ENCODE data around the gene POU4F2.

DNA sequence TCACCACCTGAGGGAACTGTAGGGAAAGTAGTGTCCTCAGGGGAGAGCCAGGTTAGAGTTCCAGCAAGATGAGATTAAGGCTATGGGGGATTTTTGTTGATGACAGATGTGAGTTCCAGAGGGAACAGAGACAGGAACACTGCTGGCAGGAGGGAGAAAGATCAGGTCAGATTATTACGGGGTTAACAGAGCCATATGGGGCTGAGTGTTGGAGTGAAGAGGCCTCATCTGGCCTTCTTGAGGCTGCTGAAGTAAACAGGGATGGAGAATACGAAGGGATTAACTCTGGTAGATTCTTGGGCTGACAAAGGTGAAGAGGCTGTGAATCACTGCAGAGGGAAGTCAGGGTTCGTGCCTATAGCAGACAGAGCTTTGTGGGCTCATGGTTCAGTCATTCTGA, 47.9 kb upstream of the POU4F2 start:
- TF ChIP-seq, protein P1, sequence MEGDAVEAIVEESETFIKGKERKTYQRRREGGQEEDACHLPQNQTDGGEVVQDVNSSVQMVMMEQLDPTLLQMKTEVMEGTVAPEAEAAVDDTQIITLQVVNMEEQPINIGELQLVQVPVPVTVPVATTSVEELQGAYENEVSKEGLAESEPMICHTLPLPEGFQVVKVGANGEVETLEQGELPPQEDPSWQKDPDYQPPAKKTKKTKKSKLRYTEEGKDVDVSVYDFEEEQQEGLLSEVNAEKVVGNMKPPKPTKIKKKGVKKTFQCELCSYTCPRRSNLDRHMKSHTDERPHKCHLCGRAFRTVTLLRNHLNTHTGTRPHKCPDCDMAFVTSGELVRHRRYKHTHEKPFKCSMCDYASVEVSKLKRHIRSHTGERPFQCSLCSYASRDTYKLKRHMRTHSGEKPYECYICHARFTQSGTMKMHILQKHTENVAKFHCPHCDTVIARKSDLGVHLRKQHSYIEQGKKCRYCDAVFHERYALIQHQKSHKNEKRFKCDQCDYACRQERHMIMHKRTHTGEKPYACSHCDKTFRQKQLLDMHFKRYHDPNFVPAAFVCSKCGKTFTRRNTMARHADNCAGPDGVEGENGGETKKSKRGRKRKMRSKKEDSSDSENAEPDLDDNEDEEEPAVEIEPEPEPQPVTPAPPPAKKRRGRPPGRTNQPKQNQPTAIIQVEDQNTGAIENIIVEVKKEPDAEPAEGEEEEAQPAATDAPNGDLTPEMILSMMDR (IDR thresholded peaks at IDR 0.05) = no peak
- no peak for TF ChIP-seq POLR2A (IDR thresholded peaks at IDR 0.05)
